ENCODE measurements around the gene B4GALT5.
"Not testable (repeated sequence)": the region's sequence is repeated elsewhere in the genome, so short reads cannot be mapped to it uniquely, and the experiment has no call there.

Gene B4GALT5

GRCh38 chr20:49671433-49671832, 42.2 kb downstream of the B4GALT5 start:
- H3K4me1 Mint-ChIP-seq, result peaks cover 82% of the 10 kb centered on the region

DNA sequence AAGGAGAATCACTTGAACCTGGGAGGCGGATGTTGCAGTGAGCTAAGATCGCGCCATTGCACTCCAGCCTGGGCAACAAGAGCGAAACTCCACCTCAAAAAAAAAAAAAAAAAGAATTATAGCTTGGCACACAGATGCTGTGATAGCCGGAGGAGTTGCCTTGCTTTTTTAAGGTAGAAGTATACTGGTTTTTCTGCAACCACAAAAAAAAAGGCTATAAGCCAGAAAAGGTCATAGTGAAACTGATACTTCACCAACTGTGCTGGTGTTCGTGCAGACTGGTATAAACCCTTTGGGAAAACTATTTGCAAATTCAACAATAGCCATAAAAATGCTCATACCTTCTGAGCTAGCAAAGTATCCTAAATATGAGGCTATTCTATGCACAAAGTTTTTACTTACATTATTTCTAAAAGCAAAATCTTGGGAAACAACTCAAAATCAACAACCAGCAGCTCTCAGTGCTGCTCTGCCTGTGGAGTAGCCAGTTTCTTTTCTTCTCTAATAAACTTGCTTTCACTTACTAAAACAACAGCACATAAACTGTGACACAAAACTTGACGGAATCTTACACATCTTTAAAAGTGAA, 44.0 kb downstream of the B4GALT5 start:
- H3K4me3 Mint-ChIP-seq, result no peak overlapping the region
- no peaks in the 10 kb centered on the region for H3K9me3 Mint-ChIP-seq
- peaks cover 76% of the 10 kb centered on the region for H3K4me1 Mint-ChIP-seq
- H3K27ac Mint-ChIP-seq, result peak overlapping the region; percentile 44
- peaks cover 16% of the 10 kb centered on the region for H3K36me3 Mint-ChIP-seq (ENCODE audit: low read depth)
- no peak for TF ChIP-seq CTCF (IDR thresholded peaks at IDR 0.05)
- no peak for DNase-seq
- H3K27me3 Mint-ChIP-seq (ENCODE audit: low read depth, poor library complexity), result no peaks in the 10 kb centered on the region

More at GRCh38 chr20:49671433-49671832, 42.2 kb downstream of the B4GALT5 start:
- H3K36me3 Mint-ChIP-seq (ENCODE audit: low read depth), result peaks cover 18% of the 10 kb centered on the region
- H3K4me3 Mint-ChIP-seq, result no peak overlapping the region
- TF ChIP-seq CTCF (IDR thresholded peaks at IDR 0.05), result no peak
- H3K27ac Mint-ChIP-seq, result no peak overlapping the region
- no peaks in the 10 kb centered on the region for H3K9me3 Mint-ChIP-seq
- no peak for DNase-seq
- no peaks in the 10 kb centered on the region for H3K27me3 Mint-ChIP-seq (ENCODE audit: low read depth, poor library complexity)

DNA sequence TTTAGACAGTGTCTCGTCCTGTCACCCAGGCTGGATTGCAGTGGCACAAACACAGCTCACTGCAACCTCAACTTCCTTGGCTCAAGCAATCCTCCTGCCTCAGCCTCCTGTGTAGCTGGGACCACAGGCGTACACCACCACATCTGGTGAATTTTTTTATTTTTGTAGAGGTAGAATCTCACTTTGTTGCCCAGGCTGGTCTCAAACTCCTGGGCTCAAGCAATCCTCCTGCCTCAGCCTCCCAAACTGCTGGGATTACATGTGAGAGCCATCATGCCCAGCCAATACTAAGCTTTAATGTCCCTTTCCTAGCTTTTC, 44.8 kb downstream of the B4GALT5 start:
- not testable (repeated sequence) for H3K27me3 Mint-ChIP-seq (ENCODE audit: low read depth, poor library complexity); DNase-seq; H3K9me3 Mint-ChIP-seq
- H3K36me3 Mint-ChIP-seq (ENCODE audit: low read depth), result peaks cover 12% of the 10 kb centered on the region
- H3K27ac Mint-ChIP-seq, result peak overlapping the region; percentile 52
- peak overlapping the region; percentile 29 for H3K4me3 Mint-ChIP-seq
- peaks cover 71% of the 10 kb centered on the region for H3K4me1 Mint-ChIP-seq

- peak; percentile 23 for DNase-seq
- Mint-ChIP-seq H3K9me3 (no peaks in the 10 kb centered on the region), H3K36me3 (ENCODE audit: low read depth) (peaks cover 8% of the 10 kb centered on the region), H3K4me1 (peaks cover 67% of the 10 kb centered on the region), H3K27ac (peak overlapping the region; percentile 52), H3K27me3 (ENCODE audit: low read depth, poor library complexity) (no peaks in the 10 kb centered on the region), H3K4me3 (peak overlapping the region; percentile 29)
- no peak for TF ChIP-seq CTCF (IDR thresholded peaks at IDR 0.05)
These were observed 45.3 kb downstream of the B4GALT5 start for GRCh38 chr20:49668181-49668877.

DNA sequence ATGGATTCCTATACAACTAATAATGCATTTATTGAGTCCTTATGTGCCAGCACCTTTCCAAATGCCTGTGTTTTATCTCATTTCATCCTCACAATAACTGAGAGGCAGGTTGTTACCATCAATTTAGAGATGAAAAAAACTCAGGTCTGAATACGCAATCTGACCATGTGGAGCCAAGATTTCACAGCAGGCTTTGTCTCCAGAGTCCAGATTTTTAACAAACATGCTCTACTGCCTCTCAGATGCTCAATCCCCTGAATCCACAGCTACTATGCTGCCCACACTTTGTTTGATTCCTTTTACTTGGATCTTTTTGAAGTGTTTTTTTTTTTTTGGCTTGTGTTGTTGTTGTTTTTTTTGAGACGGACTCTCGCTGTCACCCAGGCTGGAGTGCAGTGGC, 46.8 kb downstream of the B4GALT5 start:
- no peaks in the 10 kb centered on the region for H3K27me3 Mint-ChIP-seq (ENCODE audit: low read depth, poor library complexity)
- H3K36me3 Mint-ChIP-seq (ENCODE audit: low read depth), result peaks cover 6% of the 10 kb centered on the region
- no peak for TF ChIP-seq CTCF (IDR thresholded peaks at IDR 0.05)
- H3K9me3 Mint-ChIP-seq, result no peaks in the 10 kb centered on the region
- no peak for DNase-seq
- peaks cover 64% of the 10 kb centered on the region for H3K4me1 Mint-ChIP-seq
- no peak overlapping the region for H3K4me3 Mint-ChIP-seq
- H3K27ac Mint-ChIP-seq, result peak overlapping the region; percentile 72

DNA sequence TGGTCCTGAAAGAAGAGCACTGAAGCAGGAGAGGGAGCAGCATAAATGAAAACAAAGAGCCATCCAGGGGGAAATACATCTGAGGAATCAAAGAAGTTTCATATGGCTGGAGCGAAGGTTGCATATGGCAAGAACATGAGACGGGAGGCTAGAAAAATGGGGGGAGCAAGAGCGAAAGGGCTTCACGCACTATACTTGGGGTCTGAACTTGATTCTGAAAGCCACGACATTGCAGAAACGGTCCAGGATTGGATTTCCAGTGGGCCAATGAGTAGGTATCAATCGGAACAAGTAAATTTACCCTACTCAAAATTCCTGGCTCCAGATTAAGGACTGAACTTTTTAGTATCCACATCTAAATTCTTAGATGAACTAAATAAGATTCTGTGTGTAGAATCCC, 47.9 kb downstream of the B4GALT5 start:
- H3K36me3 Mint-ChIP-seq (ENCODE audit: low read depth), result peaks cover 6% of the 10 kb centered on the region
- H3K9me3 Mint-ChIP-seq, result no peaks in the 10 kb centered on the region
- peak overlapping the region; percentile 38 for H3K27ac Mint-ChIP-seq
- peaks cover 60% of the 10 kb centered on the region for H3K4me1 Mint-ChIP-seq
- TF ChIP-seq CTCF (IDR thresholded peaks at IDR 0.05), result no peak
- no peaks in the 10 kb centered on the region for H3K27me3 Mint-ChIP-seq (ENCODE audit: low read depth, poor library complexity)
- no peak for DNase-seq
- no peak overlapping the region for H3K4me3 Mint-ChIP-seq
